SK-N-SH treated with all-trans-retinoic acid at 6 μM for 48 hours (cell line): Measurements from ENCODE around the gene FAM177A1.

Experiments used
- ARNTL ChIP-seq: fragments of 450-650 bp; formaldehyde crosslinking; IDR thresholded peaks from 2 replicates; pipeline ENCODE4 v1.5.0; 2020; ENCODE audit warnings: low read depth, mild to moderate bottlenecking, moderate library complexity, borderline replicate concordance
- ESRRG ChIP-seq: fragments of 250-450 bp; sonication (Bioruptor Pico); IDR thresholded peaks from 2 replicates; pipeline ENCODE4 v1.6.1; 2021; ENCODE audit warnings: mild to moderate bottlenecking
- ZNF8 ChIP-seq: fragments of 450-650 bp; formaldehyde crosslinking; IDR thresholded peaks from 2 replicates; pipeline ENCODE4 v1.5.0; 2020; ENCODE audit warnings: mild to moderate bottlenecking, moderate library complexity

DNA sequence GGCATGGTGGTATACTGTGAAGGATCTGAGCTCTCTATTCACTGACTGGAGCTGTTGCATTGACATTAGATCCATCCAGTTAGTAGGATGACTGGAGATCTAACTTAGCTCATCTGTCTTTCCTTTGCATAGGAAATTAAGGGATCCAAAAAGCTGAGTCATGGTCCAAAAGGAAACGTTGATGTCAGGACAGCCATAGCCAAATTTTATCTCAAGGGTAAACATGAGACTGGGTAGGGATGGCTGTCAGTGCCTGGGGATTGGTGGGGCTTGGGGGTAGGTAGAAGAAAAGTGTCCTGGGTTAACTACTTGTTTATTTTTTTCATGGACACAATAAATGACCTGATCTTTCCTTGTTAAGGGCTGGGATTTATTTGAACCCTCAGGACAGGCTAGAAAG, 4.6 kb downstream of the FAM177A1 start:
- TF ChIP-seq ESRRG = no peak
- TF ChIP-seq ARNTL (CRISPR knock-in tag) = no peak
- no peak for TF ChIP-seq ZNF8 (CRISPR knock-in tag)
